K562 (cell line): ENCODE data around the gene LGALS7B. TPM values are rescaled to one million over a fixed set of nuclear protein-coding genes. Genes with fewer than 3 reads are reported as not detected.

Source experiments
- ATAC-seq: fragments of 200-7000 bp; cut with Tn5 transposase; 3 replicates; pipeline ENCODE4 v1.9.1; 2020; ENCODE audit warnings: moderate library complexity
- BruUV-seq: library from RNA; stranded (reverse); fragments of 400-500 nt; replicated peaks from 2 replicates; lab custom pipeline; 2021; lab: Mats Ljungman, UMichigan
- CTCF ChIA-PET: fragments of 300-600 bp; formaldehyde crosslinking; extraction: SDS; loops from one replicate; lab custom pipeline; 2021; ENCODE audit warnings: low intra/inter-chr PET ratio; lab: Yijun Ruan, JAX
- POLR2A ChIA-PET: fragments of 300-600, 350-650 bp; sonication (Branson Sonifier 250); formaldehyde crosslinking; extraction: SDS; loops from one replicate; lab custom pipeline; 2021; ENCODE audit warnings: antibody characterized with exemption, inconsistent platforms; lab: Yijun Ruan, JAX
- DNase-seq, 4 experiments: peaks; one replicate each; pipeline versions ENCODE4 v3.0.0 to v3.0.0-alpha.2; 2011 to 2018; ENCODE audit warnings: low spot score in 3 of 4, mixed read lengths in 3 of 4; ENCODE audit errors: extremely low read depth in 1 of 4
- FAIRE-seq: peaks from 2 replicates; lab custom pipeline; 2011; peaks lifted over from hg19 to GRCh38; lab: Jason Lieb, UNC
- H2AFZ ChIP-seq: 2 replicates; pipeline ENCODE4 v1.6.0; 2011; ENCODE audit warnings: low read depth, low read length, control low read depth, inconsistent platforms
- H3K27ac ChIP-seq: fragments of 200-600 bp; 3 replicates; pipeline ENCODE4 v1.8.0; 2011; ENCODE audit warnings: low read depth, mild to moderate bottlenecking, control low read depth, inconsistent platforms, low read length, moderate library complexity, mixed read lengths; ENCODE audit errors: extremely low read depth
- H3K27me3 ChIP-seq, 2 experiments: fragments of 300-600 bp in 1 of 2; 2 replicates in 1 of 2; 3 replicates in 1 of 2; pipeline versions ENCODE4 v1.6.0 to v1.8.0; 2011; ENCODE audit warnings: inconsistent platforms in 2 of 2, low read length in 2 of 2, mild to moderate bottlenecking in 1 of 2, mixed read lengths in 1 of 2, moderate library complexity in 1 of 2; ENCODE audit not compliant: control insufficient read depth in 2 of 2, insufficient read depth in 2 of 2
- H3K36me3 ChIP-seq: fragments of 300-600 bp; 3 replicates; pipeline ENCODE4 v1.8.0; 2011; ENCODE audit warnings: mild to moderate bottlenecking, low read length, inconsistent platforms; ENCODE audit not compliant: control insufficient read depth, insufficient read depth
- H3K4me1 ChIP-seq, 2 experiments: fragments of 200-600 bp in 1 of 2; replicated peaks in 1 of 2; 2 replicates in 1 of 2; 3 replicates in 1 of 2; pipeline versions ENCODE4 v1.5.1 to v1.8.0; 2011; ENCODE audit warnings: inconsistent platforms in 2 of 2, low read length in 2 of 2, mild to moderate bottlenecking in 1 of 2, mixed read lengths in 1 of 2, moderate library complexity in 1 of 2; ENCODE audit not compliant: control insufficient read depth in 2 of 2, insufficient read depth in 2 of 2
- H3K4me2 ChIP-seq: 2 replicates; pipeline ENCODE4 v1.6.1; 2011; ENCODE audit warnings: low read length, control low read depth, inconsistent platforms, mixed read lengths; ENCODE audit not compliant: insufficient read depth
- H3K4me3 ChIP-seq: fragments of 200-600 bp; sonication (generic), shearing (Covaris generic); 2 replicates; pipeline ENCODE4 v1.5.1; 2016; ENCODE audit warnings: control low read depth, inconsistent platforms
- H3K79me2 ChIP-seq: fragments of 200-600 bp; 3 replicates; pipeline ENCODE4 v1.8.0; 2011; ENCODE audit warnings: low read length, inconsistent platforms; ENCODE audit not compliant: control insufficient read depth, insufficient read depth
- H3K9ac ChIP-seq, 2 experiments: 2 replicates each; pipeline versions ENCODE4 v1.6.0 to v1.6.1; 2011; ENCODE audit warnings: low read depth in 2 of 2, low read length in 2 of 2, control low read depth in 1 of 2, inconsistent platforms in 1 of 2, mild to moderate bottlenecking in 1 of 2, mixed read lengths in 1 of 2; ENCODE audit not compliant: insufficient read depth in 1 of 2
- H3K9me1 ChIP-seq: one replicate; pipeline ENCODE4 v1.6.0; 2011; ENCODE audit warnings: inconsistent platforms, mild to moderate bottlenecking, low read length, moderate library complexity; ENCODE audit not compliant: control insufficient read depth, insufficient read depth
- H3K9me3 ChIP-seq: replicated peaks from 2 replicates; pipeline ENCODE4 v1.5.1; 2011; ENCODE audit warnings: low read depth, low read length, inconsistent platforms; ENCODE audit not compliant: control insufficient read depth, insufficient read depth
- H4K20me1 ChIP-seq: replicated peaks from 2 replicates; pipeline ENCODE4 v1.6.1; 2011; ENCODE audit warnings: low read length, inconsistent platforms, mixed read lengths; ENCODE audit not compliant: control insufficient read depth, insufficient read depth
- ARID2 ChIP-seq: fragments of 450-650 bp; IDR thresholded peaks from 2 replicates; pipeline ENCODE4 v1.6.1; 2017; ENCODE audit warnings: antibody characterized with exemption, mild to moderate bottlenecking
- CEBPG ChIP-seq, 3 experiments: fragments of 200-800 bp in 1 of 3; sonication (Bioruptor generic) in 1 of 3; sonication (generic) in 1 of 3; formaldehyde crosslinking in 1 of 3; IDR thresholded peaks in 2 of 3; conservative IDR thresholded peaks in 1 of 3; 2 replicates each; pipeline versions ENCODE4 v1.6.1 to v1.8.0; 2016 to 2022; ENCODE audit warnings: missing compliant biosample characterization in 2 of 3, missing genetic modification characterization in 2 of 3, mild to moderate bottlenecking in 1 of 3, missing genetic modification reagents in 1 of 3
- E2F5 ChIP-seq: sonication (generic); formaldehyde crosslinking; IDR thresholded peaks from 2 replicates; pipeline ENCODE4 v1.8.0; 2022; ENCODE audit warnings: mild to moderate bottlenecking, missing genetic modification reagents
- FOSL1 ChIP-seq: fragments of 200-800 bp; sonication (Bioruptor generic); conservative IDR thresholded peaks from 2 replicates; pipeline ENCODE4 v1.6.1; 2016; ENCODE audit warnings: missing genetic modification characterization, missing compliant biosample characterization
- ZNF217 ChIP-seq: sonication (generic); formaldehyde crosslinking; IDR thresholded peaks from 2 replicates; pipeline ENCODE4 v1.8.0; 2022; ENCODE audit warnings: mild to moderate bottlenecking, missing genetic modification reagents
- WGBS: fragments of 100-300 bp; shearing (Covaris generic); methylation state at CpG from one replicate; pipeline ENCODE4 v1.1.6; 2016; ENCODE audit warnings: low coverage, mixed read lengths; ENCODE audit not compliant: insufficient coverage; ENCODE audit errors: missing lambda C conversion rate; 5-methylcytosine and 5-hydroxymethylcytosine counted together
- in situ Hi-C: fragments of 300-500 bp; cut with MboI; formaldehyde crosslinking; loops from 4 replicates; pipeline ENCODE4 v1.15.0; 2018; ENCODE audit warnings: inconsistent platforms, mixed read lengths
- intact Hi-C: fragments of 100-400 bp; cut with micrococcal nuclease; formaldehyde crosslinking; loops from 2 replicates; pipeline ENCODE4 v1.14.2; 2022
- polyA plus RNA-seq, 8 experiments: library from polyadenylated mRNA; depleted of rRNA in 4 of 8; stranded (reverse) in 5 of 8; unstranded in 3 of 8; fragments of >200 nt; fragmentation: Nextera tagmentation in 2 of 8; fragmentation: Illumina TruSeq in 1 of 8; extraction: Ambion mirVana in 2 of 8; extraction: Trizol in 1 of 8; gene quantifications; 2 replicates each; pipeline versions ENCODE4 v1.2.1 to v1.2.3, GENCODE V29; 2011 to 2014; ENCODE audit warnings: inconsistent platforms in 1 of 8, missing spikeins in 1 of 8
- total RNA-seq, 7 experiments: library from RNA; depleted of rRNA in 6 of 7; stranded (reverse); fragments of >200 nt in 6 of 7; fragmentation: Illumina TruSeq in 2 of 7; extraction: Trizol in 2 of 7; gene quantifications; 2 replicates each; pipeline versions ENCODE4 v1.2.1 to v1.2.3, GENCODE V29; 2011 to 2021; ENCODE audit warnings: low replicate concordance in 1 of 7
- TF ChIP-seq, protein P1 (sequence below): sonication (generic); formaldehyde crosslinking; IDR thresholded peaks from 2 replicates; pipeline ENCODE4 v1.8.0; 2022; ENCODE audit warnings: missing genetic modification reagents, mild to moderate bottlenecking, moderate library complexity, borderline replicate concordance
- TF ChIP-seq, protein P2 (sequence below), 2 experiments: fragments of 450-650 bp in 1 of 2; sonication (generic) in 1 of 2; formaldehyde crosslinking in 1 of 2; IDR thresholded peaks in 1 of 2; conservative IDR thresholded peaks in 1 of 2; 2 replicates each; pipeline versions ENCODE4 v1.6.1 to v1.8.1; 2016 to 2023; ENCODE audit warnings: mild to moderate bottlenecking in 2 of 2, moderate library complexity in 2 of 2, inconsistent platforms in 1 of 2, missing genetic modification reagents in 1 of 2

LGALS7B gene
- total and polyA plus RNA-seq, 9 of the 15 experiments (the other 6 are each of a cell fraction or from before 2014, with no cell fraction given): not detected

GRCh38 chr19:38834104-38834490, 45.1 kb downstream of the LGALS7B start (continued):
- TF ChIP-seq, protein P1, sequence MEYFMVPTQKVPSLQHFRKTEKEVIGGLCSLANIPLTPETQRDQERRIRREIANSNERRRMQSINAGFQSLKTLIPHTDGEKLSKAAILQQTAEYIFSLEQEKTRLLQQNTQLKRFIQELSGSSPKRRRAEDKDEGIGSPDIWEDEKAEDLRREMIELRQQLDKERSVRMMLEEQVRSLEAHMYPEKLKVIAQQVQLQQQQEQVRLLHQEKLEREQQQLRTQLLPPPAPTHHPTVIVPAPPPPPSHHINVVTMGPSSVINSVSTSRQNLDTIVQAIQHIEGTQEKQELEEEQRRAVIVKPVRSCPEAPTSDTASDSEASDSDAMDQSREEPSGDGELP (CRISPR knock-in tag): no peak
- TF ChIP-seq ZNF217 (CRISPR knock-in tag): no peak
- no peak for TF ChIP-seq ARID2
- TF ChIP-seq, all 486 proteins: peak for 0

DNA sequence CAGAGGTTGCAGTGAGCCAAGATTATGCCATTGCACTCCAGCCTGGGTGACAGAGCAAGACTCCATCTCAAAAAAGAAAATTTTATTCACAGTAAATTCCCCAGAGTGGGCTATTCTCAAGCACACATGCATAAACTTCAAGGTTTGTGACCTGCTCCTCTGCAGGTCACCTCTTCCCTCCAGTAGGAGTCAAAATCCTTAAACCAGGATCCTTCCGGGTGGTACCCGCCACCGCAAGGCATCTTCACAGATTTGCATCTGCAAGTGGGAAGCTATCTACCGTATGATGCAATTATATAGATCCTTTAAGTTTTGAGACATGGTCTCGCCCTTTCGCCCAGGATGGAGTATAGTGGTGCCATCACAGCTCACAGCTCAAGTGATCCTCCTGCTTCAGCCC, 45.6 kb downstream of the LGALS7B start:
- in situ Hi-C loops (no loop called here), intact Hi-C loops (loop anchor here (5.0 kb wide), 2 partner anchors 97 to 98 kb away; partner anchors contain the start of genes MRPS12 and SARS2)
- POLR2A ChIA-PET: interaction anchor here (0.6 to 2.1 kb wide), 12 partner anchors 10 to 1873 kb away, joined by 3 to 10 read pairs (median 4); no protein-coding TSS in a partner anchor

More for the DNA sequence above, 45.6 kb downstream of the LGALS7B start:
- FAIRE-seq (no peak), DNase-seq (no peak)
- Histone ChIP-seq H3K36me3 (peaks cover 51% of the 10 kb centered on the region), H3K27me3 (no peaks in the 10 kb centered on the region), H3K27ac (no peak overlapping the region), H3K4me2 (no peak overlapping the region), H2AFZ (no peak overlapping the region), H4K20me1 (0 out of 2 replicates have a peak, but pooled peaks cover 9% of the 10 kb centered on the region), H3K4me3 (no peak overlapping the region), H3K4me1 (peaks cover 11 to 26% of the 10 kb centered on the region in 2 experiments; a peak in 4 of 5 replicates)
- CTCF ChIA-PET: no interaction called here
- BruUV-seq: no TSS peak
- no peak for TF ChIP-seq CEBPG (CRISPR knock-in tag; IDR thresholded peaks at IDR 0.05)
- peak in 1 of 2 experiments; percentile 23; a peak in 1 of 4 replicates for TF ChIP-seq CEBPG (tag; conservative IDR thresholded peaks at IDR 0.05 in 1 of 2, IDR thresholded peaks at IDR 0.05 in 1 of 2)
- no peak for TF ChIP-seq FOSL1 (tag)
- no peak for TF ChIP-seq E2F5
- TF ChIP-seq, protein P2, sequence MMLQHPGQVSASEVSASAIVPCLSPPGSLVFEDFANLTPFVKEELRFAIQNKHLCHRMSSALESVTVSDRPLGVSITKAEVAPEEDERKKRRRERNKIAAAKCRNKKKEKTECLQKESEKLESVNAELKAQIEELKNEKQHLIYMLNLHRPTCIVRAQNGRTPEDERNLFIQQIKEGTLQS (IDR thresholded peaks at IDR 0.05): peak; percentile 35; the same call in 1 of the 2 replicates
- TF ChIP-seq, protein P2 (CRISPR knock-in tag; conservative IDR thresholded peaks at IDR 0.05): no peak
- TF ChIP-seq, all 486 proteins: peak for 2
- Histone ChIP-seq H3K9ac (no peak overlapping the region), H3K79me2 (peaks cover 10% of the 10 kb centered on the region), H3K9me3 (no peaks in the 10 kb centered on the region), H3K9me1 (no peaks in the 10 kb centered on the region)
- 88% methylated on average over 6 of the region's 6 CpGs for WGBS
- ATAC-seq: no peak
